ENCODE data around the gene USP13.
"Not testable (repeated sequence)": the region's sequence is repeated elsewhere in the genome, so short reads cannot be mapped to it uniquely, and the experiment has no call there.

The USP13 gene

GRCh38 chr3:179745716-179746115 is 92.9 kb downstream of the USP13 start:
- TF ChIP-seq POLR2A (IDR thresholded peaks at IDR 0.05; ENCODE audit: low read length) (no peak), GATA1 (IDR thresholded peaks at IDR 0.05; ENCODE audit: low read depth, low read length) (no peak)
- no peak for DNase-seq

- TF ChIP-seq POLR2A (IDR thresholded peaks at IDR 0.05; ENCODE audit: low read length), result no peak
- no peak for TF ChIP-seq GATA1 (IDR thresholded peaks at IDR 0.05; ENCODE audit: low read depth, low read length)
- peak; percentile 6 for DNase-seq
These were observed 98.0 kb downstream of the USP13 start for GRCh38 chr3:179750720-179751328.

GRCh38 chr3:179760944-179761343 is 108.1 kb downstream of the USP13 start:
- no peak for DNase-seq
- TF ChIP-seq POLR2A (IDR thresholded peaks at IDR 0.05; ENCODE audit: low read length), result no peak
- TF ChIP-seq GATA1 (IDR thresholded peaks at IDR 0.05; ENCODE audit: low read depth, low read length), result no peak

GRCh38 chr3:179765396-179765795 is 112.6 kb downstream of the USP13 start:
- DNase-seq, result no peak
- no peak for TF ChIP-seq POLR2A (IDR thresholded peaks at IDR 0.05; ENCODE audit: low read length)
- no peak for TF ChIP-seq GATA1 (IDR thresholded peaks at IDR 0.05; ENCODE audit: low read depth, low read length)

- no peak for DNase-seq
- TF ChIP-seq GATA1 (IDR thresholded peaks at IDR 0.05; ENCODE audit: low read depth, low read length), result no peak
- no peak for TF ChIP-seq POLR2A (IDR thresholded peaks at IDR 0.05; ENCODE audit: low read length)
These were observed 113.7 kb downstream of the USP13 start for GRCh38 chr3:179766416-179767133.

GRCh38 chr3:179768080-179768479 is 115.2 kb downstream of the USP13 start:
- peak; percentile 46 to 60 for DNase-seq
- TF ChIP-seq GATA1 (IDR thresholded peaks at IDR 0.05; ENCODE audit: low read depth, low read length) (no peak), POLR2A (IDR thresholded peaks at IDR 0.05; ENCODE audit: low read length) (no peak)

- no peak for DNase-seq
- no peak for TF ChIP-seq POLR2A (IDR thresholded peaks at IDR 0.05; ENCODE audit: low read length)
These were observed 116.8 kb downstream of the USP13 start for GRCh38 chr3:179769411-179770247.

GRCh38 chr3:179771797-179772196 is 119.0 kb downstream of the USP13 start:
- DNase-seq, result no peak
- no peak for TF ChIP-seq POLR2A (IDR thresholded peaks at IDR 0.05; ENCODE audit: low read length)
- TF ChIP-seq GATA1 (IDR thresholded peaks at IDR 0.05; ENCODE audit: low read depth, low read length), result no peak

GRCh38 chr3:179772297-179772696 is 119.5 kb downstream of the USP13 start:
- TF ChIP-seq GATA1 (IDR thresholded peaks at IDR 0.05; ENCODE audit: low read depth, low read length), result no peak

GRCh38 chr3:179775416-179776122 is 122.7 kb downstream of the USP13 start:
- TF ChIP-seq POLR2A (IDR thresholded peaks at IDR 0.05; ENCODE audit: low read length) (no peak), GATA1 (IDR thresholded peaks at IDR 0.05; ENCODE audit: low read depth, low read length) (no peak)
- no peak for DNase-seq

More at GRCh38 chr3:179772297-179772696, 119.5 kb downstream of the USP13 start:
- DNase-seq, result no peak

- DNase-seq, result not testable (repeated sequence)
These were observed 130.0 kb downstream of the USP13 start for GRCh38 chr3:179782841-179783240.

- no peak for DNase-seq
- TF ChIP-seq POLR2A (IDR thresholded peaks at IDR 0.05; ENCODE audit: low read length) (no peak), GATA1 (IDR thresholded peaks at IDR 0.05; ENCODE audit: low read depth, low read length) (no peak)
These were observed 136.2 kb downstream of the USP13 start for GRCh38 chr3:179788996-179789395.

GRCh38 chr3:179791793-179792192 is 139.0 kb downstream of the USP13 start:
- TF ChIP-seq POLR2A (IDR thresholded peaks at IDR 0.05; ENCODE audit: low read length), result no peak
- no peak for TF ChIP-seq GATA1 (IDR thresholded peaks at IDR 0.05; ENCODE audit: low read depth, low read length)
- no peak for DNase-seq

- DNase-seq, result no peak
- no peak for TF ChIP-seq GATA1 (IDR thresholded peaks at IDR 0.05; ENCODE audit: low read depth, low read length)
- TF ChIP-seq POLR2A (IDR thresholded peaks at IDR 0.05; ENCODE audit: low read length), result no peak
These were observed 141.5 kb downstream of the USP13 start for GRCh38 chr3:179794355-179794754.

Measured in erythroblast (primary cell).